ENCODE measurements around the gene INPP5D.

- TF ChIP-seq REST (IDR thresholded peaks at IDR 0.05; ENCODE audit: low read depth) (no peak), YY1 (IDR thresholded peaks at IDR 0.05; ENCODE audit: low read depth) (no peak), RAD21 (IDR thresholded peaks at IDR 0.05; ENCODE audit: low read depth) (no peak), FOXM1 (IDR thresholded peaks at IDR 0.05; ENCODE audit: borderline replicate concordance, low read depth) (no peak)
These were observed 124.5 kb downstream of the INPP5D start for GRCh38 chr2:233184669-233185068.
